Muscle of arm (tissue), 14 donors: ENCODE data around the gene DNM2. TPM values are rescaled to one million over a fixed set of nuclear protein-coding genes. Genes with fewer than 3 reads are reported as not detected.
"Not testable (repeated sequence)": the region's sequence is repeated elsewhere in the genome, so short reads cannot be mapped to it uniquely, and the experiment has no call there.

Source experiments
- DNase-seq: peaks from one replicate; pipeline ENCODE4 v3.0.0-alpha.2; 2013
- long read RNA-seq, 11 donors: transcript quantifications; one replicate each; lab custom pipeline, GENCODE V29; 2026
- polyA plus RNA-seq, 12 donors: library from polyadenylated mRNA; unstranded; fragments of 120-200 nt; gene quantifications; one replicate each; pipeline ENCODE4 v1.2.1, GENCODE V29; 2013; ENCODE audit not compliant: insufficient read length in 12 of 12

DNM2 gene
- 100 to 1,000 TPM in 1 of 12 donors, 10 to 100 TPM in 10, not detected in 1; 52.4 to 101 (median 74.4) TPM for polyA plus RNA-seq
- long read RNA-seq, donor 1, full-length matches to known transcripts = 15 of 52 reads
- long read RNA-seq, donor 1, partial matches to known transcripts = 37 of 52 reads
- long read RNA-seq, donor 1, other reads (novel, unspliced or antisense) = 0 of 52 reads
- long read RNA-seq, donor 2, partial matches to known transcripts = 18 of 24 reads
- long read RNA-seq, donor 2, other reads (novel, unspliced or antisense) = 0 of 24 reads
- long read RNA-seq, donor 3, full-length matches to known transcripts = 2 of 2 reads
- long read RNA-seq, donor 3, partial matches to known transcripts = 0 of 2 reads
- long read RNA-seq, donor 3, other reads (novel, unspliced or antisense) = 0 of 2 reads
- long read RNA-seq, donor 4, partial matches to known transcripts = 0 of 8 reads
- long read RNA-seq, donor 4, other reads (novel, unspliced or antisense) = 7 of 8 reads
- long read RNA-seq, donor 5, full-length matches to known transcripts = 6 of 32 reads
- long read RNA-seq, donor 5, partial matches to known transcripts = 26 of 32 reads
- long read RNA-seq, donor 5, other reads (novel, unspliced or antisense) = 0 of 32 reads
- long read RNA-seq, donor 6, partial matches to known transcripts = 8 of 11 reads
- long read RNA-seq, donor 6, other reads (novel, unspliced or antisense) = 0 of 11 reads
- long read RNA-seq, donor 7, full-length matches to known transcripts = 3 of 3 reads
- long read RNA-seq, donor 7, partial matches to known transcripts = 0 of 3 reads
- long read RNA-seq, donor 7, other reads (novel, unspliced or antisense) = 0 of 3 reads
- long read RNA-seq, donor 8, full-length matches to known transcripts = 4 of 62 reads
- long read RNA-seq, donor 8, partial matches to known transcripts = 16 of 62 reads
- long read RNA-seq, donor 8, other reads (novel, unspliced or antisense) = 42 of 62 reads
- long read RNA-seq, donor 9, partial matches to known transcripts = 0 of 1 reads
- long read RNA-seq, donor 9, other reads (novel, unspliced or antisense) = 0 of 1 reads
- long read RNA-seq, donor 10, full-length matches to known transcripts = 5 of 27 reads
- long read RNA-seq, donor 10, partial matches to known transcripts = 22 of 27 reads
- long read RNA-seq, donor 10, other reads (novel, unspliced or antisense) = 0 of 27 reads
- long read RNA-seq, donor 11, partial matches to known transcripts = 42 of 46 reads
- long read RNA-seq, donor 11, other reads (novel, unspliced or antisense) = 0 of 46 reads

GRCh38 chr19:10717356-10718204, at the start of gene DNM2:
Gene DNM2, plus strand, starts transcription at chr19:10718079. Its CDS starts 164 bp downstream, at chr19:10718243.
- peak; percentile 100 for DNase-seq

- DNase-seq = no peak
Measured at GRCh38 chr19:10669246-10669645, 48.6 kb upstream of the DNM2 start.

- DNase-seq = peak; percentile 27
Measured at GRCh38 chr19:10670182-10670581, 47.7 kb upstream of the DNM2 start.

DNA sequence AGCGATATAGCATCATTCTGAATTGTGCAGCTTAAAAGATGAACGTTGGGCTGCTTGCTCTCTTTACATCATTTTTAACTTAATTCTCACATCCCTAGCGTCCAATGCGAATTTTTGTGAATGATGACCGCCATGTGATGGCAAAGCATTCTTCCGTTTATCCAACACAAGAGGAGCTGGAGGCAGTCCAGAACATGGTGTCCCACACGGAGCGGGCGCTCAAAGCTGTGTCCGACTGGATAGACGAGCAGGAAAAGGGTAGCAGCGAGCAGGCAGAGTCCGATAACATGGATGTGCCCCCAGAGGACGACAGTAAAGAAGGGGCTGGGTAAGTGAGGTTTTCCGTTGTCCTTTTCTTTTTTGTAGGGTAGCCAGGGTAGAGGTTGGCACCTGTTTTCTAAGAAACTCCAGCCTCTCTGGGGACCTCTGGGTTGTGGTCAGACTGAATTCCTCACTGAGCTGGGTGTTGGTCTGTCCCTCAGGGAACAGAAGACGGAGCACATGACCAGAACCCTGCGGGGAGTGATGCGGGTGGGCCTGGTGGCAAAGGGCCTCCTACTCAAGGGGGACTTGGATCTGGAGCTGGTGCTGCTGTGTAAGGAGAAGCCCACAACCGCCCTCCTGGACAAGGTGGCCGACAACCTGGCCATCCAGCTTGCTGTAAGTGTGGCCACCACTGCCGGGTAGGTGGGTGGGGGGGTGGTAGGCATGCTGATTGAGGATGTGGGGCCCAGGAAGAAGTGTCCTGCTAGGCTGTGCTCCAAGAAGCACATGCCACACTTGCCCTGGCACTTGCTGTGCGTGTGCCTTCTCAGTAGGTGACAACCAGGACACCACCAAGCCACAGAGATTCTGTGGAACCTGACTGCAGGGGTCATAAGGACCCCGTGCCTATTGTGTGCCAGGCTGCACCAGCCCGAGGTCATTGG, 46.7 kb upstream of the DNM2 start:
- DNase-seq = no peak

DNA sequence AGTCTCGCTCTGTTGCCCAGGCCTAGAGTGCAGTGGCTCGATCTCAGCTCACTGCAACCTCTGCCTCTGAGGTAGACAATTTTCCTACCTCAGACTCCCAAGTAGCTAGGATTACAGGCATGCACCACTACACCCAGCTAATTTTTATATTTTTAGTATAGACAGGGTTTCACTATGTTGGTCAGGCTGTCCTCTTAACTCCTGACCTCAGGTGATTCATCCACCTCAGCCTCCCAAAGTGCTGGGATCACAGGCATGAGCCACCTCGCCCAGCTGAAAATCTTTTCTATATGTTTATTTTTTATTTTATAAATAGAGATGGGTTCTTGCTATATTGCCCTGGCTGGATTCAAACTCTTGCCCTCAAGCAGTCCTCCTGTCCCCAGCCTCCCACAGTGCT, 46.0 kb upstream of the DNM2 start:
- DNase-seq = not testable (repeated sequence)

- DNase-seq = not testable (repeated sequence)
Measured at GRCh38 chr19:10675214-10675613, 42.7 kb upstream of the DNM2 start.

DNA sequence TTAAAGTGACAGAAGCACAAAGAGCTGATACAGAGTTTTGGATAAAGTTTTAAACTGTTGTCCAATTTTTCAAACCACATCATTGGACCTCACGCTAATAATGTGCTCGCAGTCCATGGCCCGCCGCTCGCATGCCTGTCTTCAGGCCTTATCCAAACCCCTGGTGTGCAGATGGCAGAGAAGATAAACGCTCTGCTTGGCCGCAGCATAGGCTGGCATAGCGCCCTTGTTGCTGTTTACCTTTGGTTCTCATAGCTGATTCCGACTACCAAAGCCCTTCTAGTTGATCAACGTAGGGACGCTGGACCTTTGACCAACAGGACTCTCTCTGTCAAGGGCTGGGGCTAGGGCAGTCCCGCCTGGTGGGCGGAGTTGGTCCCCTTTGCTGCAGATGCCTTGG, 40.1 kb upstream of the DNM2 start:
- no peak for DNase-seq

DNA sequence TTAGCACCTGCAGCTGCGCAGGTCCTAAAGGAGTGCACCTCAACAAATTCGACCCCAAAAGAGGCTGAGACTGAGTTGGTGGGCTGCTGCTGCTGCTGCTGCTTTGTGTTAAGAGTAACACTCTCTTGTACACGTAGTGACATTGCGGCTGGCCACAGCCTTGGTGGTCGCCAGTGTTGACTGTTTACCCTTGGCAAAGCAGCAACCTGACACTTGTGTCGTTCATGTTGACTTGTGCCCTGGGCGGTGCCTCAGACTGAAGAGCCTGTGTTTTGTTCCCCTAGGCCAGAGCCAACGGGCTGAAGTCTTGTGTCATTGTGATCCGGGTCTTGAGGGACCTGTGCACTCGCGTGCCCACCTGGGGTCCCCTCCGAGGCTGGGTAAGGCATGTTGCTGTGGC, 39.1 kb upstream of the DNM2 start:
- DNase-seq = no peak

DNA sequence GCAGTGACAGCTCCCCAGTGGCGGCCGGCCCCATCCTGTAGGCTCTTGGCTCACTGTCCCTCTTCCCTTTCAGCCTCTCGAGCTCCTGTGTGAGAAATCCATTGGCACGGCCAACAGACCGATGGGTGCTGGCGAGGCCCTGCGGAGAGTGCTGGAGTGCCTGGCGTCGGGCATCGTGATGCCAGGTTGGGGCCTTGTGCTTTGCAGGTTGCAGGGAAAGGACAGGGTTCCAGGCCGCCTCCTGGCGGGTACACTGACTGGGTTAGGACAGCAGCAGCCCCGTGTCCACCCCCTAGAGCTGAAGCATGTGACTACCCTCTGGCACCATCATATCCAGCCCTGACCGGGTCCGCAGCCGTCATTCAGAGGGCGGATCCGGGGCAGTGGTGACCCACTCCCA, 38.1 kb upstream of the DNM2 start:
- no peak for DNase-seq

GRCh38 chr19:10680545-10681135, 37.2 kb upstream of the DNM2 start:
- DNase-seq = no peak

- no peak for DNase-seq
Measured at GRCh38 chr19:10681658-10682057, 36.2 kb upstream of the DNM2 start.

DNA sequence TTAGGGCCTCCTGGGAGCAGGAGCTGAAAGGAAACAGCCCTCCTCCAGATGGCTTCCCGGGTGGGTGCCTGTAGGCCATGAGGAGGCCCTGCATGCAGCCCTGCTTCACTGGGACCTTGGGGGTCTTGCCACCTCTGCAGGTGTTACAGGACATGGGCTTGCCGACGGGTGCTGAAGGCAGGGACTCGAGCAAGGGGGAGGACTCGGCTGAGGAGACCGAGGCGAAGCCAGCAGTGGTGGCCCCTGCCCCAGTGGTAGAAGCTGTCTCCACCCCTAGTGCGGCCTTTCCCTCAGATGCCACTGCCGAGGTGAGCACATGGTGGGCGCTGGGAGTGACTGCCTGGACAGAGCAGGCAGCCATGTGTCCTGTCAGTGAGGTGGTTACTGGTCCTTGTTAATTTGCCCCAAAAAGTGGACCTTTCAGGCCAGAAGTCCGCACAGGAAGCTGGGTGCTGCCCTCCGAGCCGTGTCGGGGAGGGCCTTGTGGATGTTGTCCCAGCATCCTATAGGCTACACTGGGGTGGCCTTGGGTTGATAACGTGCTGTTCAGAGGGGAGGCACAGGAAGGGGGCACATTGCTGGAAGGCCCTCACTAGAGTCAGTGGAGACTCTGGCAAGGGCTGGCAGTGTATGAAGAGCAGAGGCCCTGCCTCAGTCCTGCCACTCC, 35.3 kb upstream of the DNM2 start:
- no peak for DNase-seq

GRCh38 chr19:10683064-10683426, 34.8 kb upstream of the DNM2 start:
- DNase-seq = no peak

DNA sequence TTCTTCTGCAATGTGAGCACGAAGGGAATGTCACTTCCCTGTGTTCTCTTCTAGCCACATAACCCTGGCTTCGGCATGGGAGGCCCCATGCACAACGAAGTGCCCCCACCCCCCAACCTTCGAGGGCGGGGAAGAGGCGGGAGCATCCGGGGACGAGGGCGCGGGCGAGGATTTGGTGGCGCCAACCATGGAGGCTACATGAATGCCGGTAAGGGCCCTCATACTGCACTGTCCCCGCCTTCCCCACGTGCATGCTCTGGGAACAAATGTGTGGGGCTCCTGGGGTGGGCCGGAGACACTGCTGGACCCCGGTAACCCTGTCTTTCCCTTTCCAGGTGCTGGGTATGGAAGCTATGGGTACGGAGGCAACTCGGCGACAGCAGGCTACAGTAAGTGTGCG, 34.3 kb upstream of the DNM2 start:
- no peak for DNase-seq

DNA sequence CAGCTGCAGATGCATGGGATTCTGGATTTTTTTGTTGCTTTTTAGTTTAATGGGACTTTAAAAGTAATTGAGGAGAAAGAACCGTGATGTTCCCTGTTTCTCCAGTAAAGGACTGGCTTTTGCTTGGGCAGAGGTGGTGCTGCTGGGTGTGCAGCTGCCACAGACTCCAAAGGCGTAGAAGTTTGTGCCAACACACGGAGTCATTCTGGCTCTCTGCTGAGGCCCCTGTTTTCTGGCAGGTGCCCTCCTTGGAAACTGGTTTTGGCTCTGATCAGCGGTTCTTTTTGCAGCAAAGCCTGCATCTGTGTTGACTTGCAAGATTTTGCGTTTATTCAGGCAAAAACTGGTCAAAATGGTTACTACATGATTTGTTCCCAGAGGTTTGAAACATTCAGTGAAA, 32.7 kb upstream of the DNM2 start:
- no peak for DNase-seq

DNA sequence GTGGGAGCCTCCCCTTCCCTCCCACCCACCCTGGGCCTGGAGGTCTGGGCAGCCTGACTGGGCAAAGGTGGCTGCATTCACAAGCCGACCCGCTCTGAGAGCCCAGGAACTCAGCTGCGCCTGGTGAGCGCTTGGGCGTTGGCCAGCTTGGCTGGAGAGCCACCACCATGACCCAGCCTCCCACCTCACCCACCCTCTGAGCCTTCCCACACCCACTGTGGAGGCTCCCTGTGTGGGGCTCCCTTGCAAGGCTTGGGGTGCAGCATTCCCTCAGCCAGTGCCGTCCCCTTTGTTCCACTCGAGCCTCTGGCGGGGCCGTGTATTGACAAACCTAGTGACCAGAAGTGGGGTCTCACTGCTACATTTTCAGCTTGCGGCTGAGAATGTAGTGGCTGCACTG, 31.7 kb upstream of the DNM2 start:
- no peak for DNase-seq

- DNase-seq = no peak
Measured at GRCh38 chr19:10686661-10687517, 31.0 kb upstream of the DNM2 start.
